ENCODE measurements around the gene TRIM2. TPM values are rescaled to one million over a fixed set of nuclear protein-coding genes. Genes with fewer than 3 reads are reported as not detected.

The TRIM2 gene
- total RNA-seq, 1 donor from 2014 or later, result 28.7 TPM

- Histone ChIP-seq H3K9me3 (no peaks in the 10 kb centered on the region), H3K4me3 (no peak overlapping the region), H3K27me3 (no peaks in the 10 kb centered on the region), H3K4me1 (no peaks in the 10 kb centered on the region), H3K27ac (no peak overlapping the region), H3K36me3 (no peaks in the 10 kb centered on the region)
- intact Hi-C loops (cut with DNase I), result no loop called here
- no peak for DNase-seq (ENCODE audit: extremely low spot score in 2 of 2)
- TF ChIP-seq, protein P1, sequence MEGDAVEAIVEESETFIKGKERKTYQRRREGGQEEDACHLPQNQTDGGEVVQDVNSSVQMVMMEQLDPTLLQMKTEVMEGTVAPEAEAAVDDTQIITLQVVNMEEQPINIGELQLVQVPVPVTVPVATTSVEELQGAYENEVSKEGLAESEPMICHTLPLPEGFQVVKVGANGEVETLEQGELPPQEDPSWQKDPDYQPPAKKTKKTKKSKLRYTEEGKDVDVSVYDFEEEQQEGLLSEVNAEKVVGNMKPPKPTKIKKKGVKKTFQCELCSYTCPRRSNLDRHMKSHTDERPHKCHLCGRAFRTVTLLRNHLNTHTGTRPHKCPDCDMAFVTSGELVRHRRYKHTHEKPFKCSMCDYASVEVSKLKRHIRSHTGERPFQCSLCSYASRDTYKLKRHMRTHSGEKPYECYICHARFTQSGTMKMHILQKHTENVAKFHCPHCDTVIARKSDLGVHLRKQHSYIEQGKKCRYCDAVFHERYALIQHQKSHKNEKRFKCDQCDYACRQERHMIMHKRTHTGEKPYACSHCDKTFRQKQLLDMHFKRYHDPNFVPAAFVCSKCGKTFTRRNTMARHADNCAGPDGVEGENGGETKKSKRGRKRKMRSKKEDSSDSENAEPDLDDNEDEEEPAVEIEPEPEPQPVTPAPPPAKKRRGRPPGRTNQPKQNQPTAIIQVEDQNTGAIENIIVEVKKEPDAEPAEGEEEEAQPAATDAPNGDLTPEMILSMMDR (IDR thresholded peaks at IDR 0.05), result no peak
- TF ChIP-seq POLR2A (IDR thresholded peaks at IDR 0.05) (no peak), POLR2AphosphoS5 (IDR thresholded peaks at IDR 0.05; ENCODE audit: insufficient read depth in 1 of 2, low read depth in 1 of 2) (no peak)
Measured at GRCh38 chr4:153341575-153342090, 137.4 kb downstream of the TRIM2 start.

- Histone ChIP-seq H3K9me3 (no peaks in the 10 kb centered on the region), H3K27ac (no peak overlapping the region), H3K4me3 (no peak overlapping the region), H3K27me3 (no peaks in the 10 kb centered on the region), H3K36me3 (no peaks in the 10 kb centered on the region), H3K4me1 (no peaks in the 10 kb centered on the region)
- TF ChIP-seq, protein P1 (IDR thresholded peaks at IDR 0.05), result no peak
- TF ChIP-seq POLR2AphosphoS5 (IDR thresholded peaks at IDR 0.05; ENCODE audit: insufficient read depth in 1 of 2, low read depth in 1 of 2) (no peak), POLR2A (IDR thresholded peaks at IDR 0.05) (no peak)
- DNase-seq (ENCODE audit: extremely low spot score in 2 of 2), result no peak
- intact Hi-C loops (cut with DNase I), result no loop called here
Measured at GRCh38 chr4:153342751-153343552, 138.7 kb downstream of the TRIM2 start.

DNA sequence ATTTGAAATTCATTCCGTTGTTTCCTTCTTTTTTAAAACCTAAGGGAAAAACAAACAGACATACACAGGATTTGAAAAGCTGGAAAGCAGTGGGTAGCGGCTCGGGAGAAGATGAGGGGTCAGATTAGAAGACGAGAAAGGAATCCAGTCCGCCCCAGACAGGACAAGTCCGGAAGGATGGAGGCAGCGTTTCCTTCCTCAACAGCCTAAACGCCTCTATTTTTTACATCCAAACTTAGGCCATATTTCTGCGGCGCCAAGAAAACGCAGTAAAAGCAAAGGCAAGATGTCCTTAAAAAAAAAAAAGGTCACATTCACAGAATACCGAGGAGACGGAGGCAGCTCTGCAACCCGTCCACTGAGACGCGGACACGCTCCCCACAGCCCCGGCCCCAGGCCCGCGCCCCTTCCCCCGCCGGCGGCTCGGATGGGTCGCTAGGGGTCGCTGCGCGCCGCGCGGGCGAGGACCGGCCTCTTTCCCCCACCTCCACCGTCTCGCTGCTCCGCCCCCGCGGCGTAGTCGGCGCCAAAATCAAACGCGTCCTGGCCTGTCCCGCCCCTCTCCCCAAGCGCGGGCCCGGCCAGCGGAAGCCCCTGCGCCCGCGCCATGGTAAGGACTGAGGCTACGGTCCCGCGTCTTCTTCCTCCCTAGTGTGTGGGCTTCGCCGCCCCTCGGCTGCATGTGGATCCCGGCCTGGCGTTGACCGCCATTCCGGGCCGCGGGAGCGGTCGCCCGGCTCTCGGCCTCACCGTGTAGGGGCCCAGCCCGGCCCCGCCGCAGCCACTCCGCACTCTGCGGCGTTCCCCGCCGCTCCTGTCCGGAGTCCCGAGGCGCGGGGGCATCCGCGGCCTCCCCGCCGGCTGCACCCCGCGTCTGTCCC lies 140.1 kb downstream of the TRIM2 start, which contains the start of gene MND1:
Gene MND1 (plus strand): TSS at position 558 of the 881 bp plus-strand sequence. CDS start 50 bp downstream, at position 608.
- Histone ChIP-seq H3K4me1 (no peaks in the 10 kb centered on the region), H3K27me3 (no peaks in the 10 kb centered on the region), H3K4me3 (peak within 1 kb of the TSS; percentile 72 to 78), H3K9me3 (no peaks in the 10 kb centered on the region), H3K36me3 (no peaks in the 10 kb centered on the region), H3K27ac (peak within 1 kb of the TSS; percentile 53)
- no peak for DNase-seq (ENCODE audit: extremely low spot score in 2 of 2)
- TF ChIP-seq, protein P1 (IDR thresholded peaks at IDR 0.05), result peak; percentile 54 to 99 (median 72)
- peak in 1 of 2 donors; percentile 28 for TF ChIP-seq POLR2AphosphoS5 (IDR thresholded peaks at IDR 0.05; ENCODE audit: insufficient read depth in 1 of 2, low read depth in 1 of 2)
- TF ChIP-seq POLR2A (IDR thresholded peaks at IDR 0.05), result no peak
- intact Hi-C loops (cut with DNase I), result no loop called here

GRCh38 chr4:153345012-153345981 lies 141.1 kb downstream of the TRIM2 start:
- TF ChIP-seq, protein P1 (IDR thresholded peaks at IDR 0.05), result no peak
- TF ChIP-seq POLR2A (IDR thresholded peaks at IDR 0.05) (no peak), POLR2AphosphoS5 (IDR thresholded peaks at IDR 0.05; ENCODE audit: insufficient read depth in 1 of 2, low read depth in 1 of 2) (no peak)
- Histone ChIP-seq H3K36me3 (no peaks in the 10 kb centered on the region), H3K9me3 (no peaks in the 10 kb centered on the region), H3K4me3 (peak overlapping the region; percentile 72 to 78), H3K27ac (peak overlapping the region; percentile 53), H3K27me3 (no peaks in the 10 kb centered on the region), H3K4me1 (no peaks in the 10 kb centered on the region)
- DNase-seq (ENCODE audit: extremely low spot score in 2 of 2), result no peak
- intact Hi-C loops (cut with DNase I), result no loop called here

Measured in vagina (tissue), 2 donors.